DOHH2 (cell line): ENCODE measurements around the gene CDC25C.

Source experiments
- H3F3A ChIP-seq: fragments of 200-600 bp; sonication (generic), shearing (Covaris generic); 2 replicates; pipeline ENCODE4 v1.6.0; 2016; ENCODE audit warnings: antibody characterized with exemption, mild to moderate bottlenecking; ENCODE audit not compliant: control insufficient read depth, insufficient read depth
- H3K27ac ChIP-seq: fragments of 200-600 bp; sonication (generic); 2 replicates; pipeline ENCODE4 v1.5.1; 2014; ENCODE audit warnings: low read depth, mild to moderate bottlenecking, low read length, moderate library complexity
- H3K27me3 ChIP-seq: fragments of 200-600 bp; sonication (generic); 2 replicates; pipeline ENCODE4 v1.6.1; 2014; ENCODE audit warnings: mild to moderate bottlenecking, low read length, mixed read lengths; ENCODE audit not compliant: control insufficient read depth
- H3K36me3 ChIP-seq: fragments of 200-600 bp; sonication (generic); 2 replicates; pipeline ENCODE4 v1.6.1; 2014; ENCODE audit warnings: mild to moderate bottlenecking, low read length, moderate library complexity, mixed read lengths; ENCODE audit not compliant: control insufficient read depth
- H3K4me1 ChIP-seq: fragments of 200-600 bp; sonication (generic); 2 replicates; pipeline ENCODE4 v1.6.1; 2014; ENCODE audit warnings: mild to moderate bottlenecking, low read length, mixed read lengths; ENCODE audit not compliant: control insufficient read depth
- H3K4me2 ChIP-seq: fragments of 200-600 bp; sonication (generic); 2 replicates; pipeline ENCODE4 v1.6.0; 2014; ENCODE audit warnings: mild to moderate bottlenecking, low read length, moderate library complexity
- H3K4me3 ChIP-seq: fragments of 200-600 bp; sonication (generic); 2 replicates; pipeline ENCODE4 v1.5.1; 2014; ENCODE audit warnings: mild to moderate bottlenecking, low read length, mixed read lengths
- H3K79me2 ChIP-seq: fragments of 200-600 bp; sonication (generic); 2 replicates; pipeline ENCODE4 v1.6.1; 2014; ENCODE audit warnings: mild to moderate bottlenecking, low read length, mixed read lengths; ENCODE audit not compliant: control insufficient read depth
- H3K9me2 ChIP-seq: fragments of 200-600 bp; sonication (generic); replicated peaks from 2 replicates; pipeline ENCODE4 v1.6.1; 2014; ENCODE audit warnings: mild to moderate bottlenecking, low read length, mixed read lengths; ENCODE audit not compliant: control insufficient read depth
- H3K9me3 ChIP-seq: fragments of 200-600 bp; sonication (generic); 2 replicates; pipeline ENCODE4 v1.6.1; 2014; ENCODE audit warnings: antibody characterized with exemption, low read length, mixed read lengths; ENCODE audit not compliant: control insufficient read depth, insufficient read depth
- H4K20me1 ChIP-seq: fragments of 200-600 bp; sonication (generic); 2 replicates; pipeline ENCODE4 v1.6.0; 2014; ENCODE audit warnings: low read depth, mild to moderate bottlenecking, antibody characterized with exemption, low read length, moderate library complexity; ENCODE audit not compliant: control insufficient read depth, insufficient read depth
- EZH2phosphoT487 ChIP-seq: fragments of 200-600 bp; sonication (generic); IDR thresholded peaks from 2 replicates; pipeline ENCODE4 v1.6.1; 2017; ENCODE audit warnings: borderline replicate concordance, mild to moderate bottlenecking, antibody characterized with exemption, low read length, moderate library complexity, mixed read lengths
- TF ChIP-seq, protein P1 (sequence below): fragments of 200-600 bp; sonication (generic); IDR thresholded peaks from one replicate; pipeline ENCODE4 v1.5.1; 2014; ENCODE audit warnings: antibody characterized with exemption, mild to moderate bottlenecking, low read depth, low read length; ENCODE audit not compliant: poor library complexity, severe bottlenecking

The CDC25C gene

DNA sequence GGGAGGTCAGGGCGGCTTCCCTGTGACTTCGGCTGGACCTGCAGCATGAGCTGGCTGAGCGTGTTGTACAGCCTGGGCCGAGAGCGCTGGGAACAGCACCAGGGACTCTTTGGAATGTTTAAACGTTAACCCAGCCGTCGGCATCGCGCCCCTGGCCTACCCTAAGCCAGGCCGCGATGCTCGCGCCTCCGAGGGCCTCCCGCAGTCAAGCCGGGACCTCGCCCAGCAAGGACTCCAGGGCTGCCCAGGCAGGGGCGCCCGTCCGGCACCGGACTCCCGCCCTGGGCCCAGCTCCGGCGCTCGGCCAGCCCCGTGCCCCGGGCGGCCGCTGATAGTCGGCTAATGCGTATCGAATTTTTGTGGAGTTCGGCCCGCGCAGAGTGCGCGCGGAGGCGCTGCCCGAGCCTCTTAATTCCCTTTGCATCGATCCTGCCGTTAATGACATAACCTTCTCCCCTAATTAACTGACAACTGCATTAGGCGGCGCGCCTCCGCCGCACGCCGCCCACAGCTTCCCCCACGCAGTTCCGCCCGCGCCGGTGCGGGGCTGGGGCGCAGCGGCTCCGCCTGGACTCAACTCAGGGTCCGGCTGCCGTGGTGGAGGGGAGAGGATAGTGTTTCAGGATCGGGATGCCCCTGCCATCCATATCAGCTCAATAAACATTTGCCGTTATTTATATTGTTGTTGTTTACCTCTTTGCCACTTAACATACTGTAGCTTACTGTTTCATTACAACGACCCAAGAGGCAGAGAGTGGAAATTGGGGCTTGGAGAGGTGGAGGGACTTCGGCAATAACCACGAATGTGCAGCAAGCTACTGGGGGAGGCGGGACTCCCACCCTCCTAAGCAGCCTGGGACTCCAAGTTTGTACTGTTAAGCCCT, 89.7 kb downstream of the CDC25C start:
- no peak overlapping the region for H3K27ac ChIP-seq
- no peaks in the 10 kb centered on the region for H3F3A ChIP-seq
- peaks cover 6% of the 10 kb centered on the region; the same call in 1 of the 2 replicates for H3K4me1 ChIP-seq

DNA sequence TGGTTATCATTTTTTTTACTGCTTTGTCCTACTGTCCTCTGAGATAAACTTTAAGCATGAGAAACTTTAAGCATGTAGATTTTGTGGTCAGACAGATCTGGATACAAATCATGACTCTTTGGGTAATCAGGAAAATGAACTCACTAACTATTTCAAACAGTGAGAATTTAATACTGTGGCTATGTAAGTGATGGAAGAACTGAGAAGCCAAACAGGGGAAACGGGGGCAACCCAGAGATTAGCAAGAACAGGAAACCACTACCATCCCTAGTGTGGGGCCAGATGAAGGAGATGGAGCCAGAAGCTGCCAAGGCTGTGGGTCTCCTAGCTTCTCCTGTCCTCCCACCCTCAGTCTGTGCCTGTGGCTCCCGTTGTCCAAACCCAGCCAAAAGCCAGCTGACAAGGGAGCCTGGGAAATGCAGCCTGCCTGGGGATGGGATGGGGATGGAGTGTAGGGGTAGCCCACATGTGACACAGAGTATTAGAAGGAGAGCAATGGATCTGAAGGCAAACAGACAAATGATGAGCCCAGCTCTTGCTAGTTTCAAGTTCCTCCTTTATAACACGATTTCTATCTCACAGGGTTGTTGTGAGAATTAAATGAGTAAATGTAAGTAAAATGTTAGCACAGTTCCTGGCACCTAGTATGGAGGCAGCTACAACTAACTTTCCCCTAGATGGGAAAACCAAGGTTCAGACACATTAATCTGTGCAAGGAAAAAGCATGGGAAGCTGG, 90.8 kb downstream of the CDC25C start:
- TF ChIP-seq EZH2phosphoT487: no peak; the same call in 1 of the 2 replicates
- TF ChIP-seq, protein P1, sequence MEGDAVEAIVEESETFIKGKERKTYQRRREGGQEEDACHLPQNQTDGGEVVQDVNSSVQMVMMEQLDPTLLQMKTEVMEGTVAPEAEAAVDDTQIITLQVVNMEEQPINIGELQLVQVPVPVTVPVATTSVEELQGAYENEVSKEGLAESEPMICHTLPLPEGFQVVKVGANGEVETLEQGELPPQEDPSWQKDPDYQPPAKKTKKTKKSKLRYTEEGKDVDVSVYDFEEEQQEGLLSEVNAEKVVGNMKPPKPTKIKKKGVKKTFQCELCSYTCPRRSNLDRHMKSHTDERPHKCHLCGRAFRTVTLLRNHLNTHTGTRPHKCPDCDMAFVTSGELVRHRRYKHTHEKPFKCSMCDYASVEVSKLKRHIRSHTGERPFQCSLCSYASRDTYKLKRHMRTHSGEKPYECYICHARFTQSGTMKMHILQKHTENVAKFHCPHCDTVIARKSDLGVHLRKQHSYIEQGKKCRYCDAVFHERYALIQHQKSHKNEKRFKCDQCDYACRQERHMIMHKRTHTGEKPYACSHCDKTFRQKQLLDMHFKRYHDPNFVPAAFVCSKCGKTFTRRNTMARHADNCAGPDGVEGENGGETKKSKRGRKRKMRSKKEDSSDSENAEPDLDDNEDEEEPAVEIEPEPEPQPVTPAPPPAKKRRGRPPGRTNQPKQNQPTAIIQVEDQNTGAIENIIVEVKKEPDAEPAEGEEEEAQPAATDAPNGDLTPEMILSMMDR: no peak
- H3K36me3 ChIP-seq: no peaks in the 10 kb centered on the region
- H3K27me3 ChIP-seq: peaks cover 45% of the 10 kb centered on the region
- H4K20me1 ChIP-seq: no peaks in the 10 kb centered on the region
- H3K4me2 ChIP-seq: no peak overlapping the region
- no peaks in the 10 kb centered on the region for H3K9me3 ChIP-seq
- H3K9me2 ChIP-seq: no peaks in the 10 kb centered on the region
- H3K27ac ChIP-seq: no peak overlapping the region
- H3K4me3 ChIP-seq: no peak overlapping the region
- H3K79me2 ChIP-seq: no peaks in the 10 kb centered on the region
- H3K4me1 ChIP-seq: peaks cover 6% of the 10 kb centered on the region; the same call in 1 of the 2 replicates
- H3F3A ChIP-seq: no peaks in the 10 kb centered on the region

More for the DNA sequence above, 89.7 kb downstream of the CDC25C start:
- TF ChIP-seq, protein P1: no peak
- peak; percentile 76; the same call in 1 of the 2 replicates for TF ChIP-seq EZH2phosphoT487
- H3K9me2 ChIP-seq: no peaks in the 10 kb centered on the region
- peak overlapping the region; percentile 27 for H3K4me3 ChIP-seq
- H3K79me2 ChIP-seq: no peaks in the 10 kb centered on the region
- peaks cover 45% of the 10 kb centered on the region for H3K27me3 ChIP-seq
- H3K36me3 ChIP-seq: no peaks in the 10 kb centered on the region
- no peaks in the 10 kb centered on the region for H3K9me3 ChIP-seq
- H4K20me1 ChIP-seq: no peaks in the 10 kb centered on the region
- peak overlapping the region; percentile 48 for H3K4me2 ChIP-seq

DNA sequence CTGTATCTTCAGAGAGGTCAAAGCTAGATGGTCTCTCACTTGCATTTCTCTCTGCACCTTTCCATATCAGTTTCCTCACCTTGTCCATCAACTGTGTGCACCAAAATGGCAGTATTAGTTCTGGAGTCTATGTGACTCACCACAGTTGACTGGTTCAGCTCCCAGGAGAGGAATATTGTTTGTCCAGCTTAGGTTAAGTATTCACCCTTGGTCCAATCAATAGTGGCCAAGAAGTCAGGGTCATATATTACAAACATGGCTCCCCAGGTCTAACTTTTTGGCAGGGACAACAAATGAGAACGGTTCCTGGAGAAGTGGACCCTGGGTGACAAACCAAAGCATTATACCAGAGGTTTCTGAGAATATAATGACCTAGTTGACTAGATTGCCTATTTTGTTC, 93.6 kb downstream of the CDC25C start:
- Histone ChIP-seq H3K79me2 (no peaks in the 10 kb centered on the region), H3K9me2 (no peaks in the 10 kb centered on the region), H3K27me3 (peaks cover 38% of the 10 kb centered on the region), H3K36me3 (no peaks in the 10 kb centered on the region), H3K4me2 (no peak overlapping the region), H3K4me1 (peaks cover 6% of the 10 kb centered on the region; the same call in 1 of the 2 replicates), H3K27ac (no peak overlapping the region), H3K4me3 (no peak overlapping the region), H4K20me1 (no peaks in the 10 kb centered on the region), H3F3A (no peaks in the 10 kb centered on the region), H3K9me3 (no peaks in the 10 kb centered on the region)
- no peak for TF ChIP-seq EZH2phosphoT487
- TF ChIP-seq, protein P1: no peak
